Mesothelial cell of epicardium (in vitro differentiated cells): ENCODE measurements around the gene INA. TPM values are rescaled to one million over a fixed set of nuclear protein-coding genes. Genes with fewer than 3 reads are reported as not detected.

ENCODE experiments used
- DNase-seq, 2 experiments: peaks; one replicate each; pipeline ENCODE4 v3.0.0; 2021; ENCODE audit warnings: low spot score in 2 of 2; ENCODE audit not compliant: unreplicated experiment in 2 of 2
- H3K27ac Mint-ChIP-seq: 2 replicates; pipeline ENCODE4 v1.8.0; 2021; ENCODE audit warnings: mixed read lengths
- H3K27me3 Mint-ChIP-seq: 2 replicates; pipeline ENCODE4 v1.8.0; 2021; ENCODE audit warnings: low read depth, mixed read lengths
- H3K36me3 Mint-ChIP-seq: 2 replicates; pipeline ENCODE4 v1.8.0; 2021; ENCODE audit warnings: mixed read lengths
- H3K4me1 Mint-ChIP-seq: 2 replicates; pipeline ENCODE4 v1.8.0; 2021; ENCODE audit warnings: mixed read lengths
- H3K4me3 Mint-ChIP-seq: 2 replicates; pipeline ENCODE4 v1.8.0; 2021; ENCODE audit warnings: mild to moderate bottlenecking, moderate library complexity, mixed read lengths
- H3K9me3 Mint-ChIP-seq: 2 replicates; pipeline ENCODE4 v1.8.0; 2021; ENCODE audit warnings: mixed read lengths
- CTCF ChIP-seq: fragments of 200-600 bp; sonication (generic); IDR thresholded peaks from one replicate; pipeline ENCODE4 v1.5.0; 2021; ENCODE audit warnings: antibody characterized with exemption; ENCODE audit not compliant: unreplicated experiment
- total RNA-seq: library from RNA; stranded (reverse); gene quantifications from 3 replicates; pipeline ENCODE4 v1.2.1, GENCODE V29; 2021

INA gene
- 1.1 to 1.2 TPM (median 1.2 TPM) in 3 replicates for total RNA-seq

GRCh38 chr10:103276896-103277712 lies at the start of gene INA:
Gene INA, plus strand, starts transcription at chr10:103277138. Its CDS starts 74 bp downstream, at chr10:103277212.
- TF ChIP-seq CTCF, result no peak
- peaks cover 6% of the 10 kb centered on the region for H3K4me1 Mint-ChIP-seq
- peak; percentile 24 to 47 for DNase-seq
- no peaks in the 10 kb centered on the region for H3K9me3 Mint-ChIP-seq
- H3K27me3 Mint-ChIP-seq, result peaks cover 86% of the 10 kb centered on the region
- H3K4me3 Mint-ChIP-seq, result peak within 1 kb of the TSS; percentile 59
- no peaks in the 10 kb centered on the region for H3K36me3 Mint-ChIP-seq
- H3K27ac Mint-ChIP-seq, result no peak within 1 kb of the TSS

GRCh38 chr10:103227416-103227815 lies 49.5 kb upstream of the INA start:
- Mint-ChIP-seq H3K4me3 (no peak overlapping the region), H3K4me1 (peaks cover 13% of the 10 kb centered on the region), H3K9me3 (peaks cover 16% of the 10 kb centered on the region), H3K36me3 (peaks cover 7% of the 10 kb centered on the region), H3K27ac (no peak overlapping the region), H3K27me3 (no peaks in the 10 kb centered on the region)
- DNase-seq, result no peak
- no peak for TF ChIP-seq CTCF

GRCh38 chr10:103231047-103231551 lies 45.8 kb upstream of the INA start:
- peaks cover 15% of the 10 kb centered on the region for H3K4me1 Mint-ChIP-seq
- H3K36me3 Mint-ChIP-seq, result no peaks in the 10 kb centered on the region
- no peaks in the 10 kb centered on the region for H3K27me3 Mint-ChIP-seq
- no peak for DNase-seq
- TF ChIP-seq CTCF, result no peak
- H3K4me3 Mint-ChIP-seq, result no peak overlapping the region
- peaks cover under 1% of the 10 kb centered on the region for H3K9me3 Mint-ChIP-seq
- H3K27ac Mint-ChIP-seq, result peak overlapping the region; percentile 96

GRCh38 chr10:103232131-103232673 lies 44.7 kb upstream of the INA start:
- Mint-ChIP-seq H3K36me3 (no peaks in the 10 kb centered on the region), H3K27me3 (no peaks in the 10 kb centered on the region), H3K9me3 (no peaks in the 10 kb centered on the region), H3K4me1 (peaks cover 15% of the 10 kb centered on the region), H3K4me3 (no peak overlapping the region), H3K27ac (peak overlapping the region; percentile 96)
- no peak for DNase-seq
- TF ChIP-seq CTCF, result no peak

- Mint-ChIP-seq H3K9me3 (no peaks in the 10 kb centered on the region), H3K27ac (peak overlapping the region; percentile 65), H3K27me3 (no peaks in the 10 kb centered on the region), H3K4me1 (peaks cover 15% of the 10 kb centered on the region), H3K4me3 (no peak overlapping the region), H3K36me3 (no peaks in the 10 kb centered on the region)
- no peak for TF ChIP-seq CTCF
- no peak for DNase-seq
These were observed 44.0 kb upstream of the INA start for GRCh38 chr10:103232772-103233488.
